ENCODE data around the gene TMOD1. TPM values are rescaled to one million over a fixed set of nuclear protein-coding genes. Genes with fewer than 3 reads are reported as not detected.
"Not testable (repeated sequence)": the region's sequence is repeated elsewhere in the genome, so short reads cannot be mapped to it uniquely, and the experiment has no call there.

TMOD1 gene
- total RNA-seq (2014; rRNA removed; shearing (Covaris generic)) (not detected in 2 replicates), total RNA-seq (2022) (not detected in 2 replicates), Bru-seq, nascent RNA (percentile 4 among the genes with signal in this experiment), BruChase-seq, experiment 1, labeled RNA remaining after a 6-hour chase (percentile 2 among the genes with signal in this experiment), BruChase-seq, experiment 2, labeled RNA remaining after a 2-hour chase (percentile 4 among the genes with signal in this experiment)
- long read RNA-seq = 0 reads

GRCh38 chr9:97501177-97501971 is at the start of gene TMOD1:
Gene TMOD1 (plus strand): TSS chr9:97501666. CDS start chr9:97524189, 22,523 bp downstream.
- Histone ChIP-seq H3K4me1 (ENCODE audit: insufficient read depth, low read length, poor library complexity, severe bottlenecking) (no peaks in the 10 kb centered on the region), H2AFZ (ENCODE audit: low read length) (no peak within 1 kb of the TSS), H3K4me3 (ENCODE audit: low read depth, low read length, poor library complexity, severe bottlenecking) (no peak within 1 kb of the TSS), H3K4me2 (ENCODE audit: low read length) (no peak within 1 kb of the TSS), H4K20me1 (ENCODE audit: insufficient read depth, low read length) (no peaks in the 10 kb centered on the region), H3K27ac (ENCODE audit: low read depth, low read length, poor library complexity, severe bottlenecking) (no peak within 1 kb of the TSS), H3K9me2 (ENCODE audit: insufficient read depth, low read length) (no peaks in the 10 kb centered on the region; the same call in 1 of the 2 replicates), H3K36me3 (ENCODE audit: insufficient read depth, low read length) (no peaks in the 10 kb centered on the region), H3K79me2 (ENCODE audit: insufficient read depth, low read depth, low read length) (no peaks in the 10 kb centered on the region), H3K9me3 (ENCODE audit: low read length) (no peaks in the 10 kb centered on the region)
- BruUV-seq (replicated peaks) = no TSS peak
- POLR2A ChIA-PET = interaction anchor here (0.7 to 1.2 kb wide), 2 partner anchors 16 to 22 kb away, joined by 5 to 7 read pairs; no protein-coding TSS in a partner anchor
- TF ChIP-seq EZH2phosphoT487 (IDR thresholded peaks at IDR 0.05; ENCODE audit: borderline replicate concordance, low read depth, low read length) = 0 out of 2 replicates have a peak, but pooled peaks have one; percentile 40
- TF ChIP-seq, protein P1, sequence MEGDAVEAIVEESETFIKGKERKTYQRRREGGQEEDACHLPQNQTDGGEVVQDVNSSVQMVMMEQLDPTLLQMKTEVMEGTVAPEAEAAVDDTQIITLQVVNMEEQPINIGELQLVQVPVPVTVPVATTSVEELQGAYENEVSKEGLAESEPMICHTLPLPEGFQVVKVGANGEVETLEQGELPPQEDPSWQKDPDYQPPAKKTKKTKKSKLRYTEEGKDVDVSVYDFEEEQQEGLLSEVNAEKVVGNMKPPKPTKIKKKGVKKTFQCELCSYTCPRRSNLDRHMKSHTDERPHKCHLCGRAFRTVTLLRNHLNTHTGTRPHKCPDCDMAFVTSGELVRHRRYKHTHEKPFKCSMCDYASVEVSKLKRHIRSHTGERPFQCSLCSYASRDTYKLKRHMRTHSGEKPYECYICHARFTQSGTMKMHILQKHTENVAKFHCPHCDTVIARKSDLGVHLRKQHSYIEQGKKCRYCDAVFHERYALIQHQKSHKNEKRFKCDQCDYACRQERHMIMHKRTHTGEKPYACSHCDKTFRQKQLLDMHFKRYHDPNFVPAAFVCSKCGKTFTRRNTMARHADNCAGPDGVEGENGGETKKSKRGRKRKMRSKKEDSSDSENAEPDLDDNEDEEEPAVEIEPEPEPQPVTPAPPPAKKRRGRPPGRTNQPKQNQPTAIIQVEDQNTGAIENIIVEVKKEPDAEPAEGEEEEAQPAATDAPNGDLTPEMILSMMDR (conservative IDR thresholded peaks at IDR 0.05; ENCODE audit: low read length) = no peak
- DNase-seq (ENCODE audit: low spot score) = no peak
- intact Hi-C loops (cut with micrococcal nuclease; ENCODE audit: unreplicated experiment) = no loop called here
- CTCF ChIA-PET (ENCODE audit: unreplicated experiment) = no interaction called here

DNA sequence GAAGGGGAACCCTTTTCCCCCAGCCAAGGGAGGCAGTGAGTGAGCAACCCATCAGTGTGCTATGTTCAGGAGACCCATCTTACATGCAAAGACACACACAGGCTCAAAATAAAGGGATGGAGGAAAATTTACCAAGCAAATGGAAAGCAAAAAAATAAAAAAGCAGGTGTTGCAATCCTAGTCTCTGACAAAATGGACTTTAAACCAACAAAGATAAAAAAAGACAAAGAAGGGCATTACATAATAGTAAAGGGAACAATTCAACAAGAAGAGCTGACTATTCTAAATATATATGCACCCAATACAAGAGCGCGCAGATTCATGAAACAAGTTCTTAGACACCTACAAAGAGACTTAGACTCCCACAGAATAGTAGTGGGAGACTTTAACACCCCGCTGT is 47.9 kb upstream of the TMOD1 start:
- BruUV-seq (replicated peaks); H3K27ac ChIP-seq (ENCODE audit: low read depth, low read length, poor library complexity, severe bottlenecking); DNase-seq (ENCODE audit: low spot score); H4K20me1 ChIP-seq (ENCODE audit: insufficient read depth, low read length); CTCF ChIA-PET (ENCODE audit: unreplicated experiment); POLR2A ChIA-PET; H2AFZ ChIP-seq (ENCODE audit: low read length); H3K36me3 ChIP-seq (ENCODE audit: insufficient read depth, low read length); H3K9me3 ChIP-seq (ENCODE audit: low read length); H3K4me1 ChIP-seq (ENCODE audit: insufficient read depth, low read length, poor library complexity, severe bottlenecking); H3K4me2 ChIP-seq (ENCODE audit: low read length); H3K4me3 ChIP-seq (ENCODE audit: low read depth, low read length, poor library complexity, severe bottlenecking); intact Hi-C loops (cut with micrococcal nuclease; ENCODE audit: unreplicated experiment); H3K9me2 ChIP-seq (ENCODE audit: insufficient read depth, low read length); H3K79me2 ChIP-seq (ENCODE audit: insufficient read depth, low read depth, low read length): not testable (repeated sequence)

GRCh38 chr9:97456841-97457240 is 44.6 kb upstream of the TMOD1 start:
- intact Hi-C loops (cut with micrococcal nuclease; ENCODE audit: unreplicated experiment); POLR2A ChIA-PET; H2AFZ ChIP-seq (ENCODE audit: low read length); BruUV-seq (replicated peaks); H4K20me1 ChIP-seq (ENCODE audit: insufficient read depth, low read length); CTCF ChIA-PET (ENCODE audit: unreplicated experiment); H3K36me3 ChIP-seq (ENCODE audit: insufficient read depth, low read length); DNase-seq (ENCODE audit: low spot score); H3K4me1 ChIP-seq (ENCODE audit: insufficient read depth, low read length, poor library complexity, severe bottlenecking); H3K9me2 ChIP-seq (ENCODE audit: insufficient read depth, low read length); H3K27ac ChIP-seq (ENCODE audit: low read depth, low read length, poor library complexity, severe bottlenecking); H3K4me3 ChIP-seq (ENCODE audit: low read depth, low read length, poor library complexity, severe bottlenecking); H3K79me2 ChIP-seq (ENCODE audit: insufficient read depth, low read depth, low read length); H3K4me2 ChIP-seq (ENCODE audit: low read length); H3K9me3 ChIP-seq (ENCODE audit: low read length): not testable (repeated sequence)

All from OCI-LY7 (cell line).